Keratinocyte (primary cell): Measurements from ENCODE around the gene MYL5. TPM values are rescaled to one million over a fixed set of nuclear protein-coding genes. Genes with fewer than 3 reads are reported as not detected.

Experiments
- polyA plus RNA-seq, 5 experiments: library from polyadenylated mRNA; depleted of rRNA in 3 of 5; stranded (reverse) in 3 of 5; stranded (forward) in 1 of 5; unstranded in 1 of 5; fragments of >200 nt; gene quantifications; 1 replicate in 1 of 5; 2 replicates in 3 of 5; 3 replicates in 1 of 5; pipeline versions ENCODE4 v1.2.1 to v1.2.3, GENCODE V29; 2011 to 2012; ENCODE audit warnings: missing spikeins in 2 of 5, low read depth in 1 of 5, low replicate concordance in 1 of 5

MYL5 gene
- polyA plus RNA-seq, 1 donor (not counting 4 experiments of a cell fraction or from before 2014, with no cell fraction given), result 8.0 TPM

Other genes starting within 250 kb of the MYL5 start
- gene ZNF721, start 175.4 kb upstream of the MYL5 start, polyA plus RNA-seq, result 8.6 to 15.7 TPM (median 10.0 TPM) in 3 replicates
- gene PIGG, start 175.3 kb upstream of the MYL5 start, polyA plus RNA-seq, result 45.7 to 74.6 TPM (median 68.9 TPM) in 3 replicates
- gene TMEM271, start 98.2 kb upstream of the MYL5 start, polyA plus RNA-seq, result not detected in 3 replicates
- gene PDE6B, start 49.0 kb upstream of the MYL5 start, polyA plus RNA-seq, result 0.08 to 0.09 TPM in 2 of 3 replicates, not detected in the other
- 438 to 506 TPM (median 498 TPM) in 3 replicates for gene ATP5ME, start 266 bp upstream of the MYL5 start, polyA plus RNA-seq
- 0.04 to 0.09 TPM in 2 of 3 replicates, not detected in the other for gene SLC49A3, start 14.6 kb downstream of the MYL5 start, polyA plus RNA-seq
- gene PCGF3, start 31.3 kb downstream of the MYL5 start, polyA plus RNA-seq, result 40.1 to 58.8 TPM (median 42.0 TPM) in 3 replicates
- 0.04 to 0.05 TPM in 2 of 3 replicates, not detected in the other for gene CPLX1, start 151.6 kb downstream of the MYL5 start, polyA plus RNA-seq